GM11168 (cell line): Measurements from ENCODE around the gene TDRD7.

Source experiments
- in situ Hi-C: fragments of 300-500 bp; cut with MboI; formaldehyde crosslinking; loops from one replicate; pipeline ENCODE4 v1.12.0; 2022; ENCODE audit warnings: low sequenced_read_pairs; ENCODE audit not compliant: unreplicated experiment

The TDRD7 gene

DNA sequence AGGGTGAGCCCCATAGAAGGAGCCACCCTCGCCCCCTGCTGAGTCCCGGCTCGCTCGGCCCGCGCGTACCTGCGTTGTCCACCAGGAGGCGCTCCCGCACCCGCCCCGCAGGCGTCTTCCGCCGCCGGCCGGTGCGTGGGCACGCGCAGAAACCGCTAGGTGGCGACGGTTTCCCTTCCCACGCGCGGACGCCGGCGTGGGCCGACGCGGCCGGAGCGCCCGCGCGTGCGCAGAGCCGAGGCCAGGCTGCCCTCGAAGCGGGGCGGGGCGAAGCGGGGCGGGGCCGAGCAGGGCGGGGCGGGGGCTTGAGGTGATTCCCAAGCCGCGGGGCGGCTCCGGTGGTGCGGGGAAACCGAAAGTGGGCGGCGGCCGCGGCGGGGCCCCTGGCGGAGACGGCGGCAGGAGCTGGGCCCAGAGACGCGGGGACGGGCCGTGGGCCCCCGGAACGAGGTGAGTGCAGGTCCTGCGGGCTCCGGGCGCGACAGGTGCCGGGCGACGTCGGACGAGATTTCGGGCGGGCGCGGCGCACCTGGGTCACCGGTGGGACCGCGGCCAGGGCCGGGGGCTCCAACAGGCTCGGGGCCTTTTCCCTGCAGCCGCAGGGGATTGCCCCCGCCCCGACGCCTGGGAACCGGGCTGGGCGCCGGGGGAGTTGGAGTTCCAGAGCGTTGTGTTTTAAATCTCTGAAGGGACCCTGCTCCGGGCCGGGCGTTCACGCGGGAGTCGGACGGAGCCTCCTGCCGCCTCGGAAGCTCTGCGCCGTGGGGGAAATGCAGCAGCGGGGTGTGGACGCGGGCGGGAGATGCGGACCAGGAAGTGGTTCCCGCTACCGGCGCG, at the start of gene TDRD7:
Gene TDRD7 (plus strand): TSS at position 308 of the 837 bp plus-strand sequence. CDS start 16,370 bp downstream, outside the sequence.
- in situ Hi-C loops, result no loop called here

- in situ Hi-C loops, result no loop called here
These were observed 48.9 kb upstream of the TDRD7 start for GRCh38 chr9:97362777-97363545.

- in situ Hi-C loops, result no loop called here
These were observed 48.1 kb upstream of the TDRD7 start for GRCh38 chr9:97363661-97364299.

DNA sequence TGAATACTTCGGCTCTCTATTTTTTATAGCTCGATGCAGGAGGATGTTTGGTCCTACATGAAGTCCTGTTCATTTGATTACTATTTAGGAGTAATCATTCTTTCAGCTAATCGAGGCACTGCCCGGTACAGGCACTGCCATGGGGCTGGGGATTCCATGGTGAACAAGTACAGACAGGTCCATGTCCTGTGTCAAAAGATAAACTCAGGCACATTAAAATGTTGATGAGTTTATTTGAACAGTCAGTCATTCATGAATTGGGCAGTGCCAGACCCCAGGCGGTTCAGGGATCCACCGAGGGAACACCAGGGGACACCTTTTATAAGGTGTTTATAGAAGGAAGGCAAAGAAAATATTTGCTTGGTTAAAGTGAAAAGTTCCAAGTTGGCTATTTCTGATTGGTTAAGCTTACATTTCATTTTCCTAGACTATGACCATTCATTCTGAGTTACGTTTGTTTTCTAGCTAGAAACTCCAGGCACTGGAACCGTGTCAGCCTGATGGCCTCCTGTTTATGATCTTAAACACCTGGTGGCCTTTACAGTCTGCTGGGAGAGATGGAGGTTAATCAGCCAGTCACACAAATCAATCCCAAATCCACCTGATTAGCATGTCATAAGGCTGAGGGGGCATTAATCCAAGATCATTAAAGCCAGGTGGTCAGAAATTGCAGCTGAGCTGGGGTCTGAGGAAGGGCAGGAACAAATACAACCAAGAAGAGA, 47.0 kb upstream of the TDRD7 start:
- in situ Hi-C loops, result no loop called here

- in situ Hi-C loops, result no loop called here
These were observed 46.3 kb upstream of the TDRD7 start for GRCh38 chr9:97365634-97366033.

DNA sequence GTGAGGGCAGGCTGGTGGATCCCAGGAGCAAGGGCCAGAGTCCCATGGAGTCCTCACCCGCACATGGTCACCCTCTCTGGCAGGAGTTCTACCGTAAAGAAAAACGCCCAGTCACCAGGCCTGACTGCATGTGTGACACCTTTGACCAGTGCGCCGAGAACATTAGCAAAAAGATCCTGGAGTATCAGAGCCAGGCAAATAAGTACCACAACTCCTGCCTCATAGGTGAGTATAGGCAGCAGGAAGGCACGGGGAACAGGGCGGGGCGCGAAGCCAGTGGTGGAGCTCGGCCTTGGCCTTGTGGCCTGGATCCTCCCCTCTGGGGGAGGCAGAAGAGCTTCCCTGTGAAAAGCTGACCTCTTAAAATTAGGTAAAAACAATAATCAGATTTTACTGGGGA, 45.4 kb upstream of the TDRD7 start:
- in situ Hi-C loops, result no loop called here

DNA sequence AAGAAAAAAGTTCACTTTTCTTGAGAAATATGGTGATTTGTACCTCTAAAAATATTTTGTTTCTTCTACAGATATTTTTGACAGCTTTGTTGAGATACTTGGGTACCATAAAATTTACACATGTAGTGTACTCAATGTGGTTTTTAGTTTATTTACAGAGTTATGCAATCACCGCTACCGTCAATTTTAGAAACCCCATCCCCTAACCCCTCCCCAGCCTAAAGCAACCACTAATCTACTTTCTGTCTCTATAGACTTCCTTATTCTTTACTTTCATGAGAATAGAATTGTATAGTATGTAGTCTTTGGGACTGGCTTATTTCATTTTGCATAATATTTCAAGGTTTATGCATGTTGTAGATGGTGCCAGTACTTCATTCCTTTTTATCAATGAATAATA, 45.0 kb upstream of the TDRD7 start:
- in situ Hi-C loops, result no loop called here

DNA sequence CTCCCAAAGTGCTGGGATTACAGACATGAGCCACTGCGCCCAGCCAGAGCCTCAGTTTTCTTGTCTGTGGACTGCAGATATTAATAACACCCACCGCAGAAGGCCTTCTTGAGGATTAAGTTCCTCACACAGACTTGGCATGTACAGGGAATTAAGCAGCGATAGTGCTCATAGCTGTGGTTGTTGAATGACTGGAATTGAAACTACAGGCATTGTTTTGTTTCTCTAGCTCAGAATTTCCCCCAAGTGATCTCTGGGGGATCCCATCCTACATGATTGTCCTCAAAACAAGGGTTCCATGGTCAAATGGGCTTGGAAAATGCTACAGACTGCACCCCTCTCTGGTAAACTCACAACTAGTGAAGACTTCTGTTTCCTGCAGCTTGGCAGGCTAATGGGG, 44.2 kb upstream of the TDRD7 start:
- in situ Hi-C loops, result no loop called here

DNA sequence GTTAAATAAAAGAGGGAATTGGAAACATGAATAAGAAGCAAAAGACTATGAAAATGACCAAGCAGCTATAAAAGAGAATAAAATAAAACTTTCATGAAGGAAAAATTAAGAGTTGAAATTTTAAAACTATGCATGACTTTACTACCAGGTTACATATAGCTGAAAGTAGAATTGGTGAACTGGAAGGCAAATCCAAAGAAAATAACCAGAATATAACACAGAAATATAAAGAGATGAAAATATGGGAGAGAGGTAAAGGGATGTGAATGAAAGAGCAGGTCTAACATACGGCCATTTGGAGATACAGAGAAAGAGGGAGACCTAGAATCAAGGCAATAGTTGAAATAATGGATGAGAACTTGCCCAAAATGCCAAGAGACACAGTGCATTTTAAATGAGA, 42.9 kb upstream of the TDRD7 start:
- in situ Hi-C loops, result no loop called here

DNA sequence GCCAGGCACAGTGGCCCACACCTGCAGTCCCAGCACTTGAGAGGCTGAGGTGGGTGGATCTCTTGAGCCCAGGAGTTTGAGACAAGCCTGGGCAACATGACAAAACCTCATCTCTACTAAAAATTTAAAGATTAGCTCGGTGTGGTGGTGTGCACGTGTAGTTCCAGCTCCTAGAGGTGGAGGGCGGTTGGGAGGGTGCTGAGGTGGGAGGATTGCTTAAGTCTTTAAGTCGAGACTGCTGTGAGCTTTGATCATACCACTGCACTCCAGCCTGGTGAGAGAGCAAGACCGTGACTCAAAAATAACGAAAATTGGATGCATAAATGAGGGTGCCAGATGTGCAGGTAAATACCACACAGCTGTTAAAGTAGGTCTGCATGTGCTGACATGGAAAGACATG, 39.3 kb upstream of the TDRD7 start:
- in situ Hi-C loops, result no loop called here

DNA sequence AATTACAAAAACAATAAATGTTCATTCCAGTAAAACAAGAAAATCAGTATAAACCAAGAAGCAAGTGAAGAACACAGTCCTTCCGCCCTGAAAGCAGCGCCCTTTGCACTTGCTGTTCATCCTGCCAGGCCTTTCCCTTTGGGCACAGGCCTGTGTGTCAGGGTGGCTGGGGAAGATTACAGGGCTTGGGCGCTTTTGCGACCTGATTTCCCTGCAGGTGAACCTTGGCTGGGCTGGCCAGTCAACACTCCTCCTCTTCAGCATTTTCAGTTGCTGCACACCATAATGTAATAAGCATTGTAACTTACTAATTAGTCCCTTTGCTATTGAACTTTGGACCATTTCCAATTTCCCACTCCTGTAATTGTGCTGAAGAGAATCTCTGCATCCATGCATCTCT, 38.6 kb upstream of the TDRD7 start:
- in situ Hi-C loops, result no loop called here

- in situ Hi-C loops, result no loop called here
These were observed 37.1 kb upstream of the TDRD7 start for GRCh38 chr9:97374811-97375210.

GRCh38 chr9:97376902-97377301, 35.0 kb upstream of the TDRD7 start:
- in situ Hi-C loops, result no loop called here

- in situ Hi-C loops, result no loop called here
These were observed 29.7 kb upstream of the TDRD7 start for GRCh38 chr9:97382099-97382718.

GRCh38 chr9:97384406-97385262, 27.3 kb upstream of the TDRD7 start:
- in situ Hi-C loops, result no loop called here

- in situ Hi-C loops, result no loop called here
These were observed 26.2 kb upstream of the TDRD7 start for GRCh38 chr9:97385626-97386264.

- in situ Hi-C loops, result no loop called here
These were observed 25.6 kb upstream of the TDRD7 start for GRCh38 chr9:97386265-97386633.

DNA sequence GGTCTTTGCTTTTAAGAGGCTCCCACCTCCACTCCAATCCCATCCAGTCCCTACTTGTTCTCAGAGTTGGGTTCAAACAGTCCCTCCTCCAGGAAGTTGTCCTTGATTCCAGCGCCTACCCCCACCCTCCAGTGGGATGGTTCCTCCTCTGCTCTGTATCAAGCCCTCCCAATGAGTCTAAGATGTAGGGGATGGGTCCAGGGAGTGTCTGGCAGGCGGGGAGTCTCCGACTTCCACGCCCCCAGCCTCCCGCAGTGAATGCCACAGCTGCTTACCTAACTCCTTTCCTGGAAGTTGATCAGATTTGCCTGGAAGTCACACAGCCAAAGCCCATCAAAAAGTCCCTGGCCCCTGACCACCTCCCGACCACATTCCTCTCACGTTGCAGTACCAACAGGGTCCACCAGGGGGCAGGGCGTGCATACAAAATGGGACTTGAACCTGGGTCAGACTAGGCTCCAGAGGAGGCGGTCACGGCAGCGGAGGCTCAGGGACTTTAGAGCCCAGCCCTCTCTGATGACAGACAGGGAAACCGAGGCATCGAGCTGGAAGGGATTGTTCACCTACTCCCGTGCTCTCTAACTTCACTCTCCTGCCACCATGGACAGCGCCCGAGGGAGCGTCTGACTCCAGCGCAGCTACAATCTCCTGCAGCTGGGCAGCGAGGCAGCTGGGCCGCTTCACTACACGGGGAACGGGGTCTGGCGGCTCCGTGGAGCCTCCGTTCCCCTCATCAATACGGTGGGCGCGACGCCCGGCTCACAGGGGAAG, 25.0 kb upstream of the TDRD7 start:
- in situ Hi-C loops, result no loop called here
